HEK293 (cell line): ENCODE data around the gene CDH22.

Experiments used
- BCL11B ChIP-seq: fragments of 450-650 bp; formaldehyde crosslinking; IDR thresholded peaks from 2 replicates; pipeline ENCODE4 v1.5.1; 2016; ENCODE audit warnings: low read depth, missing biosample characterization, missing genetic modification characterization
- KLF1 ChIP-seq: fragments of 450-650 bp; formaldehyde crosslinking; IDR thresholded peaks from 2 replicates; pipeline ENCODE4 v1.5.1; 2016; ENCODE audit warnings: missing biosample characterization, missing genetic modification characterization
- PRDM10 ChIP-seq: fragments of 450-650 bp; formaldehyde crosslinking; IDR thresholded peaks from 2 replicates; pipeline ENCODE4 v1.5.1; 2016; ENCODE audit warnings: missing biosample characterization, missing genetic modification characterization
- PRDM4 ChIP-seq: fragments of 450-650 bp; formaldehyde crosslinking; IDR thresholded peaks from 2 replicates; pipeline ENCODE4 v1.5.1; 2017; ENCODE audit warnings: missing biosample characterization, missing genetic modification characterization
- SALL2 ChIP-seq: fragments of 450-650 bp; formaldehyde crosslinking; IDR thresholded peaks from 2 replicates; pipeline ENCODE4 v1.5.0; 2017; ENCODE audit warnings: missing biosample characterization, mild to moderate bottlenecking, missing genetic modification characterization, borderline replicate concordance
- SCRT2 ChIP-seq: fragments of 450-650 bp; formaldehyde crosslinking; IDR thresholded peaks from 2 replicates; pipeline ENCODE4 v1.5.1; 2016; ENCODE audit warnings: missing biosample characterization, missing genetic modification characterization
- ZBTB17 ChIP-seq: fragments of 450-650 bp; formaldehyde crosslinking; IDR thresholded peaks from 2 replicates; pipeline ENCODE4 v1.5.1; 2016; ENCODE audit warnings: missing biosample characterization, missing genetic modification characterization
- ZBTB8A ChIP-seq: fragments of 450-650 bp; formaldehyde crosslinking; IDR thresholded peaks from 2 replicates; pipeline ENCODE4 v1.5.1; 2016; ENCODE audit warnings: missing biosample characterization, missing genetic modification characterization
- ZFP3 ChIP-seq: fragments of 450-650 bp; formaldehyde crosslinking; IDR thresholded peaks from 2 replicates; pipeline ENCODE4 v1.5.1; 2016; ENCODE audit warnings: low read depth, missing biosample characterization, missing genetic modification characterization
- ZNF133 ChIP-seq: fragments of 450-650 bp; formaldehyde crosslinking; IDR thresholded peaks from 2 replicates; pipeline ENCODE4 v1.5.1; 2016; ENCODE audit warnings: missing biosample characterization, missing genetic modification characterization
- ZNF169 ChIP-seq: fragments of 450-650 bp; formaldehyde crosslinking; IDR thresholded peaks from 2 replicates; pipeline ENCODE4 v1.5.1; 2016; ENCODE audit warnings: missing biosample characterization, missing genetic modification characterization
- ZNF174 ChIP-seq: fragments of 450-650 bp; formaldehyde crosslinking; IDR thresholded peaks from 2 replicates; pipeline ENCODE4 v1.5.0; 2017; ENCODE audit warnings: missing biosample characterization, mild to moderate bottlenecking, missing genetic modification characterization
- ZNF184 ChIP-seq: fragments of 450-650 bp; IDR thresholded peaks from 2 replicates; pipeline ENCODE4 v1.5.1; 2018; ENCODE audit warnings: missing biosample characterization, mild to moderate bottlenecking, missing genetic modification characterization
- ZNF2 ChIP-seq: fragments of 450-650 bp; formaldehyde crosslinking; IDR thresholded peaks from 2 replicates; pipeline ENCODE4 v1.5.1; 2016; ENCODE audit warnings: missing biosample characterization, missing genetic modification characterization
- ZNF280D ChIP-seq: fragments of 450-650 bp; formaldehyde crosslinking; IDR thresholded peaks from 2 replicates; pipeline ENCODE4 v1.5.1; 2016; ENCODE audit warnings: missing biosample characterization, missing genetic modification characterization
- ZNF324 ChIP-seq: fragments of 450-650 bp; formaldehyde crosslinking; IDR thresholded peaks from 2 replicates; pipeline ENCODE4 v1.5.1; 2016; ENCODE audit warnings: missing biosample characterization, missing genetic modification characterization
- ZNF426 ChIP-seq: fragments of 450-650 bp; formaldehyde crosslinking; IDR thresholded peaks from 2 replicates; pipeline ENCODE4 v1.5.1; 2017; ENCODE audit warnings: missing biosample characterization, missing genetic modification characterization, mild to moderate bottlenecking, inconsistent platforms, moderate library complexity
- ZNF488 ChIP-seq: fragments of 450-650 bp; formaldehyde crosslinking; IDR thresholded peaks from 2 replicates; pipeline ENCODE4 v1.5.1; 2016; ENCODE audit warnings: missing biosample characterization, missing genetic modification characterization
- ZNF596 ChIP-seq: fragments of 450-650 bp; IDR thresholded peaks from 2 replicates; pipeline ENCODE4 v1.5.0; 2018; ENCODE audit warnings: missing biosample characterization, mild to moderate bottlenecking, missing genetic modification characterization, moderate library complexity
- ZNF610 ChIP-seq: fragments of 450-650 bp; formaldehyde crosslinking; IDR thresholded peaks from 2 replicates; pipeline ENCODE4 v1.5.1; 2016; ENCODE audit warnings: missing biosample characterization, missing genetic modification characterization, borderline replicate concordance
- ZNF623 ChIP-seq: fragments of 450-650 bp; formaldehyde crosslinking; IDR thresholded peaks from 2 replicates; pipeline ENCODE4 v1.5.1; 2016; ENCODE audit warnings: missing biosample characterization, missing genetic modification characterization
- ZNF664 ChIP-seq: fragments of 450-650 bp; formaldehyde crosslinking; IDR thresholded peaks from 2 replicates; pipeline ENCODE4 v1.5.1; 2016; ENCODE audit warnings: missing biosample characterization, missing genetic modification characterization
- ZNF701 ChIP-seq: fragments of 450-650 bp; formaldehyde crosslinking; IDR thresholded peaks from 2 replicates; pipeline ENCODE4 v1.5.1; 2016; ENCODE audit warnings: missing biosample characterization, missing genetic modification characterization
- ZNF768 ChIP-seq: fragments of 450-650 bp; formaldehyde crosslinking; IDR thresholded peaks from 2 replicates; pipeline ENCODE4 v1.5.1; 2018; ENCODE audit warnings: missing biosample characterization, mild to moderate bottlenecking, missing genetic modification characterization
- ZNF830 ChIP-seq: fragments of 450-650 bp; IDR thresholded peaks from 2 replicates; pipeline ENCODE4 v1.5.0; 2018; ENCODE audit warnings: missing biosample characterization, missing genetic modification characterization, low read depth, mild to moderate bottlenecking, moderate library complexity
- ZNF837 ChIP-seq: fragments of 450-650 bp; formaldehyde crosslinking; IDR thresholded peaks from 2 replicates; pipeline ENCODE4 v1.5.1; 2016; ENCODE audit warnings: missing biosample characterization, missing genetic modification characterization

The CDH22 gene

GRCh38 chr20:46213946-46214823, 94.1 kb downstream of the CDH22 start (continued):
- TF ChIP-seq BCL11B (no peak), ZNF184 (tag by site-specific recombination) (no peak), ZNF830 (no peak), ZNF596 (no peak), ZNF623 (tag by site-specific recombination) (peak; percentile 97), ZNF701 (no peak), ZNF133 (no peak), KLF1 (tag by site-specific recombination) (peak; percentile 97), ZNF610 (tag by site-specific recombination) (no peak), SALL2 (tag by site-specific recombination) (no peak), ZNF768 (tag by site-specific recombination) (no peak), ZNF174 (tag by site-specific recombination) (no peak), ZNF169 (no peak), ZBTB17 (tag by site-specific recombination) (peak; percentile 52; the same call in 1 of the 2 replicates), ZNF837 (no peak), PRDM10 (tag by site-specific recombination) (0 out of 2 replicates have a peak, but pooled peaks have one; percentile 14), ZNF280D (no peak), ZNF664 (tag by site-specific recombination) (no peak), ZNF488 (tag by site-specific recombination) (no peak), ZNF2 (tag by site-specific recombination) (no peak), ZNF426 (tag by site-specific recombination) (no peak), ZNF324 (tag by site-specific recombination) (no peak), PRDM4 (tag by site-specific recombination) (no peak), SCRT2 (tag by site-specific recombination) (peak; percentile 67), ZBTB8A (tag by site-specific recombination) (no peak), ZFP3 (tag by site-specific recombination) (no peak)
